A549 (cell line): ENCODE data around the gene PRPF40A. TPM values are rescaled to one million over a fixed set of nuclear protein-coding genes. Genes with fewer than 3 reads are reported as not detected.
A peak's percentile ranks its signal among the peaks of the same experiment; 100 is the strongest.

Experiments
- ATAC-seq, 2 experiments: fragments of 200-7000 bp in 1 of 2; fragments of >200 bp in 1 of 2; cut with Nextera tagmentation in 1 of 2; cut with Tn5 transposase in 1 of 2; 3 replicates each; pipeline versions ENCODE4 v1.8.0 to v1.9.1; 2018 to 2020; ENCODE audit warnings: mild to moderate bottlenecking in 1 of 2, moderate library complexity in 1 of 2
- CTCF ChIA-PET: fragments of 300-600 bp; sonication (Branson Sonifier 250); formaldehyde crosslinking; extraction: SDS; loops from one replicate; lab custom pipeline; 2021; ENCODE audit warnings: antibody characterized with exemption, inconsistent platforms; lab: Yijun Ruan, JAX
- POLR2A ChIA-PET: fragments of 350-600 bp; formaldehyde crosslinking; extraction: SDS; loops from one replicate; lab custom pipeline; 2021; ENCODE audit warnings: antibody characterized with exemption, inconsistent platforms; lab: Yijun Ruan, JAX
- DNase-seq, 2 experiments: peaks; one replicate each; pipeline versions ENCODE4 v3.0.0 to v3.0.0-alpha.2; 2011 to 2016; ENCODE audit warnings: low read depth in 1 of 2, low spot score in 1 of 2
- FAIRE-seq: peaks from 2 replicates; lab custom pipeline; 2011; peaks lifted over from hg19 to GRCh38; lab: Jason Lieb, UNC
- H3K27ac ChIP-seq, 2 experiments: fragments of >200 bp; sonication (Bioruptor Twin); formaldehyde crosslinking; 3 replicates each; pipeline ENCODE4 v1.5.1; 2016 to 2017
- H3K4me1 ChIP-seq: fragments of >200 bp; sonication (Bioruptor Twin); formaldehyde crosslinking; 3 replicates; pipeline ENCODE4 v1.6.1; 2016
- H3K4me2 ChIP-seq: fragments of >200 bp; sonication (Bioruptor Twin); formaldehyde crosslinking; 3 replicates; pipeline ENCODE4 v1.6.1; 2016
- H3K4me3 ChIP-seq: fragments of >200 bp; sonication (Bioruptor Twin); formaldehyde crosslinking; 3 replicates; pipeline ENCODE4 v1.5.1; 2016
- H3K9me3 ChIP-seq: fragments of >200 bp; sonication (Bioruptor Twin); formaldehyde crosslinking; 3 replicates; pipeline ENCODE4 v1.6.1; 2016
- BCL3 ChIP-seq: fragments of >200 bp; sonication (Bioruptor Twin); formaldehyde crosslinking; IDR thresholded peaks from 3 replicates; pipeline ENCODE4 v1.6.1; 2016
- CBX8 ChIP-seq: fragments of 200-600 bp; sonication (generic); IDR thresholded peaks from 2 replicates; pipeline ENCODE4 v1.6.1; 2016
- CEBPB ChIP-seq, 2 experiments: fragments of >200 bp in 1 of 2; sonication (Bioruptor Twin) in 1 of 2; formaldehyde crosslinking in 1 of 2; IDR thresholded peaks; 2 replicates each; pipeline ENCODE4 v1.6.1; 2012 to 2016
- CHD2 ChIP-seq: fragments of 150-350 bp; IDR thresholded peaks from 2 replicates; pipeline ENCODE4 v1.6.1; 2014; ENCODE audit warnings: low read length; ENCODE audit not compliant: partially characterized antibody
- CTCF ChIP-seq: fragments of >200 bp; sonication (Bioruptor Twin); formaldehyde crosslinking; IDR thresholded peaks from 3 replicates; pipeline ENCODE4 v1.5.1; 2016
- ELK1 ChIP-seq: fragments of 150-350 bp; IDR thresholded peaks from 2 replicates; pipeline ENCODE4 v1.6.1; 2014; ENCODE audit warnings: low read depth, mild to moderate bottlenecking, low read length
- EP300 ChIP-seq, 2 experiments: fragments of >200 bp; sonication (Bioruptor Twin); formaldehyde crosslinking; IDR thresholded peaks; 2 replicates in 1 of 2; 3 replicates in 1 of 2; pipeline ENCODE4 v1.6.1; 2016 to 2017
- ESRRA ChIP-seq: fragments of 150-350 bp; IDR thresholded peaks from 2 replicates; pipeline ENCODE4 v1.6.1; 2014; ENCODE audit warnings: mild to moderate bottlenecking, low read length, borderline replicate concordance
- FOXS1 ChIP-seq: fragments of 250-450 bp; sonication (Bioruptor Pico); IDR thresholded peaks from 2 replicates; pipeline ENCODE4 v1.5.0; 2020; ENCODE audit warnings: mild to moderate bottlenecking, moderate library complexity
- HES2 ChIP-seq: fragments of >200 bp; sonication (Bioruptor Twin); formaldehyde crosslinking; IDR thresholded peaks from 2 replicates; pipeline ENCODE4 v1.6.1; 2016
- HEYL ChIP-seq: fragments of 250-450 bp; sonication (Bioruptor Pico); IDR thresholded peaks from 2 replicates; pipeline ENCODE4 v1.8.0; 2021; ENCODE audit warnings: mild to moderate bottlenecking, moderate library complexity
- HOXA7 ChIP-seq: fragments of 250-450 bp; sonication (Bioruptor Pico); IDR thresholded peaks from 2 replicates; pipeline ENCODE4 v1.5.0; 2020; ENCODE audit warnings: mild to moderate bottlenecking, moderate library complexity
- HOXB5 ChIP-seq: fragments of 250-450 bp; sonication (Bioruptor Pico); IDR thresholded peaks from 2 replicates; pipeline ENCODE4 v1.5.0; 2020; ENCODE audit warnings: mild to moderate bottlenecking, moderate library complexity
- JUN ChIP-seq, 2 experiments: fragments of >200 bp; sonication (Bioruptor Twin); formaldehyde crosslinking; IDR thresholded peaks; 2 replicates in 1 of 2; 3 replicates in 1 of 2; pipeline ENCODE4 v1.6.1; 2016 to 2017
- KDM1A ChIP-seq: fragments of 200-600 bp; sonication (generic); IDR thresholded peaks from 2 replicates; pipeline ENCODE4 v1.6.1; 2016; ENCODE audit warnings: low read depth, mild to moderate bottlenecking
- MAFK ChIP-seq: fragments of 450-650 bp; IDR thresholded peaks from 2 replicates; pipeline ENCODE4 v1.6.1; 2014; ENCODE audit not compliant: partially characterized antibody
- MAX ChIP-seq: IDR thresholded peaks from 2 replicates; pipeline ENCODE4 v1.6.1; 2012
- NFE2L2 ChIP-seq: fragments of 150-350 bp; conservative IDR thresholded peaks from 2 replicates; pipeline ENCODE4 v1.6.1; 2014; ENCODE audit warnings: low read length
- NPAS2 ChIP-seq: fragments of 250-450 bp; sonication (Bioruptor Pico); IDR thresholded peaks from 2 replicates; pipeline ENCODE4 v1.8.0; 2022; ENCODE audit warnings: mild to moderate bottlenecking, moderate library complexity, borderline replicate concordance
- NR3C1 ChIP-seq: fragments of >200 bp; sonication (Bioruptor Twin); formaldehyde crosslinking; IDR thresholded peaks from 3 replicates; pipeline ENCODE4 v1.6.1; 2017
- POLR2AphosphoS2 ChIP-seq: conservative IDR thresholded peaks from 2 replicates; pipeline ENCODE4 v1.6.1; 2012; ENCODE audit warnings: low read length, improper control_type of control experiment, inconsistent platforms
- RARB ChIP-seq: fragments of 250-450 bp; sonication (Bioruptor Pico); IDR thresholded peaks from 2 replicates; pipeline ENCODE4 v1.8.0; 2021; ENCODE audit warnings: mild to moderate bottlenecking, moderate library complexity
- RCOR1 ChIP-seq: fragments of 150-350 bp; IDR thresholded peaks from 2 replicates; pipeline ENCODE4 v1.6.1; 2014; ENCODE audit warnings: antibody characterized with exemption, low read length, low read depth
- SMC3 ChIP-seq: fragments of >200 bp; sonication (Bioruptor Twin); formaldehyde crosslinking; IDR thresholded peaks from 3 replicates; pipeline ENCODE4 v1.6.1; 2018; ENCODE audit warnings: inconsistent platforms
- SREBF2 ChIP-seq: fragments of 450-650 bp; IDR thresholded peaks from 2 replicates; pipeline ENCODE4 v1.6.1; 2014; ENCODE audit warnings: mild to moderate bottlenecking, moderate library complexity
- TP53 ChIP-seq: fragments of 250-450 bp; sonication (Bioruptor Pico); IDR thresholded peaks from 2 replicates; pipeline ENCODE4 v1.5.0; 2021; ENCODE audit warnings: mild to moderate bottlenecking, moderate library complexity
- USF2 ChIP-seq: fragments of 450-650 bp; IDR thresholded peaks from 2 replicates; pipeline ENCODE4 v1.6.1; 2014; ENCODE audit warnings: antibody characterized with exemption
- ZSCAN20 ChIP-seq: fragments of 250-450 bp; sonication (Bioruptor Pico); IDR thresholded peaks from 2 replicates; pipeline ENCODE4 v1.8.0; 2022; ENCODE audit warnings: mild to moderate bottlenecking, moderate library complexity
- WGBS: methylation state at CpG from one replicate; pipeline ENCODE4 v1.1.6; 2017; ENCODE audit errors: missing lambda C conversion rate; 5-methylcytosine and 5-hydroxymethylcytosine counted together
- polyA plus RNA-seq, 4 experiments: library from polyadenylated mRNA; depleted of rRNA in 3 of 4; stranded (reverse); fragments of >200 nt; fragmentation: RNase III in 1 of 4; extraction: RNeasy Plus Mini Kit Qiagen cat#74134 plus additional on column Dnase treatment in 1 of 4; gene quantifications; 2 replicates in 3 of 4; 3 replicates in 1 of 4; pipeline ENCODE4 v1.2.3, GENCODE V29; 2011 to 2017

Gene PRPF40A
- polyA plus RNA-seq, 2 of the 4 experiments (the other 2 are of a cell fraction), result 75.1 to 186 TPM

GRCh38 chr2:152730591-152731333, 13.5 kb upstream of the PRPF40A start:
- Histone ChIP-seq H3K27ac (no peak overlapping the region), H3K4me3 (no peak overlapping the region), H3K9me3 (no peaks in the 10 kb centered on the region), H3K4me2 (no peak overlapping the region), H3K4me1 (no peaks in the 10 kb centered on the region)
- FAIRE-seq (no peak), ATAC-seq (peak; percentile 24 to 51; a peak in 3 of 6 replicates), DNase-seq (no peak)
- 92% methylated on average over 1 of the region's 1 CpG for WGBS
- CTCF ChIA-PET, result interaction anchor here (1.3 to 2.3 kb wide), 3 partner anchors 12 to 732 kb away, joined by 3 to 7 read pairs (median 3); no protein-coding TSS in a partner anchor
- POLR2A ChIA-PET, result no interaction called here
- TF ChIP-seq CHD2, result no peak
- no peak for TF ChIP-seq CBX8
- no peak for TF ChIP-seq ESRRA
- no peak for TF ChIP-seq RCOR1
- TF ChIP-seq CTCF, result no peak
- no peak for TF ChIP-seq HES2
- TF ChIP-seq RARB (CRISPR knock-in tag), result no peak
- no peak for TF ChIP-seq ZSCAN20
- TF ChIP-seq TP53, result no peak
- TF ChIP-seq NFE2L2, result no peak
- TF ChIP-seq HOXA7 (CRISPR knock-in tag), result no peak
- TF ChIP-seq MAFK, result no peak

- ATAC-seq (no peak), DNase-seq (no peak), FAIRE-seq (no peak)
- no peak overlapping the region for H3K4me2 ChIP-seq
- H3K27ac ChIP-seq, result no peak overlapping the region
- 90% methylated on average over 2 of the region's 2 CpGs for WGBS
- no peak for TF ChIP-seq BCL3
- no peak for TF ChIP-seq KDM1A
- no peak for TF ChIP-seq RARB (CRISPR knock-in tag)
- no peak for TF ChIP-seq CEBPB (IDR thresholded peaks at IDR 0.05)
- no peak for TF ChIP-seq MAX
- no peak for TF ChIP-seq SMC3
- no peak for TF ChIP-seq NPAS2 (CRISPR knock-in tag)
- TF ChIP-seq HEYL (CRISPR knock-in tag), result no peak
- no peak for TF ChIP-seq HOXA7 (CRISPR knock-in tag)
- no peak for TF ChIP-seq EP300 (IDR thresholded peaks at IDR 0.05)
- no peak for TF ChIP-seq POLR2AphosphoS2
- TF ChIP-seq ELK1, result no peak
- no peak for TF ChIP-seq NR3C1
- TF ChIP-seq USF2, result no peak
- TF ChIP-seq FOXS1, result no peak
- TF ChIP-seq SREBF2, result no peak
- TF ChIP-seq NFE2L2, result no peak
- TF ChIP-seq CTCF, result no peak
- no peak for TF ChIP-seq HOXB5
- TF ChIP-seq JUN (IDR thresholded peaks at IDR 0.05), result no peak
- H3K4me1 ChIP-seq, result no peaks in the 10 kb centered on the region
- H3K4me3 ChIP-seq, result no peak overlapping the region
- ChIA-PET CTCF (interaction anchor here (1.3 to 2.3 kb wide), 3 partner anchors 13 to 731 kb away, joined by 3 to 7 read pairs (median 3); no protein-coding TSS in a partner anchor), POLR2A (no interaction called here)
- no peaks in the 10 kb centered on the region for H3K9me3 ChIP-seq
Observed at GRCh38 chr2:152729844-152730243, 12.6 kb upstream of the PRPF40A start.
